ENCODE measurements around the gene RADIL.
"Not testable (repeated sequence)": the region's sequence is repeated elsewhere in the genome, so short reads cannot be mapped to it uniquely, and the experiment has no call there.

RADIL gene

DNA sequence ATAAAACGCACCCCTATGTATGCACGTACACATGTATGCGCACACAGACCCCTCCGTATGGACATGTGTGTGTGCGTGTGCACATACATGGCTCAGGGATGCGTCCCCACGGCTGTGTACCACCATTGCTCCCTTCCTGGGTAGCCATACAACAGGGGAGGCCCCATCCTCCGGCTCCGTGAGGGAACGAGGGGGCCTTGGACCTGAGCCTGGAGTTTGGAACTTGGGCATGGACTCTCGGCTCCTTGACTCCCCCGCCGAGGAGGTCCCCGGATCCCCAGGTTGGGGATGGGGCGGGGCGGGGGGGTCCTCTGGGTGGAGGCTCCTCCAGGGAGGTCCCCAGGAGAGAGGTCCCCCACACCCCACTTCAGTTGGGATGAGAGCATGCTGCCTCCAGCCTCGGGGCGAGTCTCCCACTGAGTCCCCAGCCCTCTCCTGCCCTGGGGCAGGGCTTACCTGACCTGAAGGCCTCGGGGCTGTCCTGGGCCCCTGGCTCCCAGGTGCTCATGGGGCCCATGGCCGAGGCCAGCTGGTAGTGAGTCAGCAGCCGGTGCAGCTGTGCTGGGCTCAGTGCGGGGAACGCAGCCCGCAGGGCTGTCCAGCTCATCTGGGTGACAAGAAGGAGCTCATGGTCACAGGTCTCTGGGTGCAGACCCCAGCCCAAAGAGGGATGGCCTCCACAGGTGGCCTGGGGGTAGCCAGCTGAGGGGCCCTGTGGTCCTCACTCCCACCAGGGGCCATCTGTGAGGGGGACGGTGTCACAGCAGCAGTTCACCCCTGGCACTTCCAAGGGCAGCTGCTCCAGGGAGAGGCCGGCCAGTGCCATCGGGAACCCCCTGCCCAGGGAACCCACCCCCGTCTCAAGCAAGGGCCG lies 78.2 kb downstream of the RADIL start:
- no peak for DNase-seq

DNA sequence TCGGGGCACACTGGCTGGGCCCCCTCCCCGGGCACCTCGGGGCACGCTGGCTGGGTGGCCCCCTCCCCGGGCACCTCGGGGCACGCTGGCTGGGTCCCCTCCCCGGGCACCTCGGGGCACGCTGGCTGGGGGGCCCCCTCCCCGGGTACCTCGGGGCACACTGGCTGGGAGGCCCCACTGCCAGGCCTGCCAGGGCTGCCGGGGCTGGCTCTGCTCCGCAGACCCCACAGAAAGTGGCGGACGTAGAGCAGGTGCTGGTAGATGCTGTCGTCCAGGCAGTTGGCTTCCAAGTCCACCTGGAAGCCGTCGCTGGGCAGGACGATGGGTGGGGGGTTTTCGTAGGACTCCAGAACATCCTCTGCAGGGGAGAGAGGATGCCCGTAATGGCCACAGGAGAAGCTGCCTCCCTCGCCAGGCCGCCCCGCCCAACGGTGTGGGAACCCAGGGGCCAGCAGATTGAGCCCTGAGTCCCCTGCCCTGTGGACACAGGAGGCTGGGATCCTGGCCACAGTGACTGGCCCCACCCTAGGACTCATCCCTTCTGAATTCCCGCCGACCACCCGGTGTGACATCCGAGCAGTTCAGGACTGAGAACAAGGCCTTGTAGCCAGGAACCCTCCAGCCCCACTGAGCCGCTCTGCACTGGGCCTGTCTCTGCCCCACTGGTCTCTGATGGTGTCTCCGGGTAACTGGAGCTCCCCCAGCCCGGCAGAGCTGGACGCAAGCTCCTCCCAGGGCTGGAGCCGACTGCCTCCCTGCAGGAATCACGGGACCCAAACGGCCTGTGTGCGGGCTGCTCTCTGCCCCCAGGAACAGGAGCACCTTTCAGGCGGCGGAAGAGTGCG lies 79.9 kb downstream of the RADIL start:
- DNase-seq: no peak

DNA sequence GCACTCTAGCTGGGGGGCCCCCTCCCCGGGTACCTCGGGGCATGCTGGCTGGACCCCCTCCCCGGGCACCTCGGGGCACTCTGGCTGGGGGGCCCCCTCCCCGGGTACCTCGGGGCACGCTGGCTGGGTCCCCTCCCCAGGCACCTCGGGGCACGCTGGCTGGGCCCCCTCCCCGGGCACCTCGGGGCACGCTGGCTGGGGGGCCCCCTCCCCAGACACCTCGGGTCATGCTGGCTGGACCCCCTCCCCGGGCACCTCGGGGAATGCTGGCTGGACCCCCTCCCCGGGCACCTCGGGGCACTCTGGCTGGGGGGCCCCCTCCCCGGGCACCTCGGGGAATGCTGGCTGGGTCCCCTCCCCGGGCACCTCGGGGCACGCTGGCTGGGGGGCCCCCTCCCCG lies 80.9 kb downstream of the RADIL start:
- not testable (repeated sequence) for DNase-seq

DNA sequence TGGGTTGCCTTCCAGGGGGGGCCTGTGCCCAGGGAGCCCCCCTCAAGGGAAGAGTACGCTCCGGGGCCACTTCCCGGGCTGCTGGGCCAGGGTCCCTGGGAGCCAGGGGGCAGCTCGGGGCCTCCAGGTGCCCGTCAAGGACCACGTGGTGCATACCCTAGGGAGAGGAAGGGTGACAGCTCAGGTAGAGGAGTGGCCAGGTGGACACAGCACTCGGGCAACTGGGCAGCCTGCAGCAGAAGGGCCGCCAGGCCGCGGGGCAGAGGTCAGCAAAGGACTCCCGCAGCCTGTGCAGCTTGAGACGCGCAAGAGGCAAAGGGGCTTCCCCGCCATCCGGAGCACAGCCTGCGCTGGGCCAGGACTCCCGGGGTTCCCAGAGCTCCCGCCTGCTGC lies 81.7 kb downstream of the RADIL start:
- no peak for DNase-seq

DNA sequence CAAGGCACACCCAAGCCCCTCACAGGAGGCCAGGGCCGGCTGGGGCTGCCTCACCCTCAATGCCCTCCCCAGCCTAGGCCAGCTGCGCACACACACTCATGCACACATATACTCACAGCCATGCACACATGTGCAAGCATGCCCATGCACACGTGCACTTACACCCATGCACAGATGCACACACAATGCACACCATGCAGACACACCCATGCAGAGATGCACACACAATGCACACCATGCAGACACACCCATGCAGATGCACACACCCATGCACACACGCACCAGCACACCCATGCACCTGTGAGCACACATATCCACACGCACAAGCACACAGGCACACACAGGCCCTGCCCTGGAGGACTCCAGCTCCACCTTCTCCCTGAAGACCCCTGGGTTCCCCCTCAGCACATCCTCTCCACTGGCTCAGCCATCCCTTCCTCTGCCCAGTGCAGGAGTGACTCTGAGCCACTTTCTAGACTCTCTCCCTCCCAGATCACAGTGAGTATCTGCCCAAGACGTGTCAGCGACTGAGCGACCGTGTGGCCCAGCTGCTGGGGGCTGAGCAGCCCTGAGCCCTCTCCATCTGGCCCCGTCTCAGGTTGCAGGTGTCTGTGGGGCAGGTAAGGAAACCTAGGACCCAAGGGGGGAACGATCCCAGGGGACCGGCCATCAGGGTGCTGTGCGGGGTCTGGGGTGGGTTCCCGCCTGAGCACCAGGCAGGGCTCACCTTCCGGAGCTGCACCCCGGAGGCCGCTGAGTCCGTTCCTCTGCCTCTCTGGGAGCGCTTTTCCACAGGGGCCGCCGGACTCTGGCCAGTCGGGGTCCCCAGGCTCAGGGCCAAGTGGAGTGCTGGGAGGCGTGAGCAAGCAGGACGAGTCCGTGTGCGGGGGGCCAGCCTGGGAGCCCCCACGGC lies 82.3 kb downstream of the RADIL start:
- DNase-seq: no peak

DNA sequence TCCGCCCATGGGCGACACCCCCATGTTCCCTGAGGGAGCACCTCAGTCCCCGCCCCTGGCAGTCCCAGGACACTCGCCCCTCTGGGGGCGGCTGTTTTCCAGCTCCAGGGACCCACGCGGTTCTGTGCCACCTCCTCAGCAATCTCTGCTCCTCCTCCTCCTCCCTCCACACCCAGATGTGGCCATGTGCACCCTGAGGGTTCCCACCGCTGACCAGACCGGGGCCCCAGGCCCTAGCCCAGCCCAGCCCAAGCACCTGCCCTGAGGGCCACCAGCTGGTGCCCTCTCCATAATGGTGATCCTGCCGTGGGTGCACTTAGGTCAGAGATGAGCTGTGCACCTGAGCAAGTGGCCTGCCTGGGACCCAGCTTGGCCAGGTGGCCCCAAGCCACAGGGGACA lies 83.0 kb downstream of the RADIL start:
- DNase-seq: no peak

DNA sequence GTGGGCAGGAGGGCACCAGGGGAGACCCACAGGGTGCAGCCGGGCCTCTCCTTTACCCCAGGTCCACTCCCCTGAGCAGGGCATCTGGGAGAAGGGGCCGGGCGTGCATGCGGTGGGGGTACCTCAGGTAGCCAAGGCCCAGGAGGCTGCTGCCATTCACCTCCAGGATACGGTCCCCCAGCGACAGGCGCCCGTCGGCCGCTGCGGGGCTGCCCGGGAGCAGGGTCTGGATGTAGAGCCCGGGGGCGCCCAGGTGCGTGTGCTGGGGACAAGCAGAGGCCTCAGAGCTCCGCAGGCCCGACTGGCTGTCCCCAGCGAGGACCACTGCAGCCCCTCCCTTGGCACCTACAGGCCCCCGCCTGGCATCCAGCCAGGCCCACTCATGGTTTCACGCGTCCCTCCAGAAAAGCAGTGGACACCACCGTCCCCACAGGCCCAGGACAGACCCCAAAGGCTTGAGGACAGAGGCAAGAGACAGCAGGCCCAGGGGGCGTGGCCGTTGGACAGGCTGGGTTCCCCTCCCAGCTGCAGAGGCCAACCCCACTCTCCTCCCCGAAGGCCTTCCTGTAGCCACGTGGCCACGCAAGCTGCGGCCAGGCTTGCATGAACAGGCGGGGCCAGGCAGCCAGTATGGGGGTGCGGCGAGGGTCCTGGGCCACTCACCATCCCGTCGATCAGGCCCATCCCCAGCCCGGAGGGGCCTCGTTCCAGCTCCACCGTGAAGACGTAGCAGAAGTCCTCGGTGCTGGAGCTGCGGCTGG lies 83.8 kb downstream of the RADIL start:
- no peak for DNase-seq

DNA sequence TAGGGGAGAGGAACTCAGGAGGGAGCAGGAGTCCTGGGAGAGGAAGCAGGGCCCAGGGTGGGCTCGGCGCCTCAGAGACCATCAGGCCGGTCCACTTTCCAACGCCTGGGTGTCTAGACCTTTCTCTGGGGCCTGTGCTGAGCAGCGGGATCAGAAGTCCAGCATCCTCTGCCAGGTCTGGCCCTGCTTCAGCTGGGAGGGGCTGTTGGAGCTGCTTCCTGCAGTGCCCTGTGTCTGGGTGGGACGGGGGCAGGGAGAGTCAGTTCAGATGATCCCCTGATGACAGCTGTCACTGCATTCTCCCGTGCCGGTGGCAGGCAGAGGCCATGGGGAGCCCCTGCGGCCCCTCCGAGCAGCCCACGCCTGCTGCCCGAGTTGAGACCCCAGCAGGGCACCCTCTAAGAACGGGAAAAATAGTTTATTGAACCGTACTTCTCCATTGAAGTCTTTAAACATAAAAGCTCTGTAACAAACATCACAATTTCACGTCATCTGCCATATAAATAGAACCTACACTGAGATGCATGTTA lies 84.7 kb downstream of the RADIL start:
- DNase-seq: no peak

DNA sequence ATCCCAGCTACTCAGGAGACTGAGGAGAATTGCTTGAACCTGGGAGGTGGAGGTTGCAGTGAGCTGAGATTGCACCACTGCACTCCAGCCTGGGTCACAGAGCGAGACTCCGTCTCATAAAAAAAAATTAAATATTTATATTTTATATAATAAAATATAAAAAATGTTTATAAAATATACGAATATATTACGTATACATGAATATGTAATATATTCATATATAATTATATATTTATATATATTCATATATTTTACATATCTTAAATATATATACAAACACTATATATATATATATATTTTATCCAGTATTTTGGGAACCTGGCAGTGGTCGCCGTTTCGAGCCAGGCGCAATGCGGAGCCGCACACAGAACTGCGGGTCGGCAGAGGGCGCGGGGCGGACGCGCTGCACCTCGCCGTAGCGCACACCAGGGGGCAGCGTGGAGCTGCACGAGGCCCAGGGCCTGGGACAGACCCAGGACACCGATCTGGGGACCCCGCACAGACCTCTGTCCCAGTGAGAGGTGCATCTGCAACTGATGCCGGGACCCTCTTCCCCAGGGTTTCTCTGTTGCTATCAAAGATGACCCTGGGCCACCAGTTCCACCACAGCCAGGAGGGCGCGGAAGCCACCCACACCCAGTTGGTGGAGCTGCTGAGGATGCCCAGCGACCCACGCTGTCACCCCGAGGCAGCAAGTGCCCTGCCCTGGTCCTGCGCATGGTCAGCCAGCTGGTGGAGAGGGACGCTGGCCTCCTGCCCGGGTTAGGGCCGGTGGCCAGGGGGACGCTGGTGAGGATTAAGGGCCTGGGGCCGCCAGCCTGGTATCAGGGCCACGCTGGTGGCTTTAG lies 85.4 kb downstream of the RADIL start:
- DNase-seq: peak; percentile 51

DNA sequence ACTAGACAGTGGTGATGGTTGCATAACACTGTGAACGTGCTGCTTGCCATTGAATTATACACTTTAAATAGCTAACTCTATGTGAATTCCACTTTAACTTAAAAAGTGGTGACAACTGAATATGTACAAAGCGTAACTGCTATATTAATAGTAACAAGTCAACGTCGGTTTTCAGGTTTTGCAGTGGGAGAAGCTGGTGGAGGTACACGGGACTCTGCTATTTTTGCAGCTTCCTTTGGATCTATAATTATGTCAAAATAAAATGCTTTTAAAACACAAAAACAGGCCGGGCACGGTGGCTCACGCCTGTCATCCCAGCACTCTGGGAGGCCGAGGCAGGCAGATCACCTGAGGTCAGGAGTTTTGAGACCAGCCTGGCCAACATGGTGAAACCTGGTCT lies 87.1 kb downstream of the RADIL start:
- DNase-seq: no peak

DNA sequence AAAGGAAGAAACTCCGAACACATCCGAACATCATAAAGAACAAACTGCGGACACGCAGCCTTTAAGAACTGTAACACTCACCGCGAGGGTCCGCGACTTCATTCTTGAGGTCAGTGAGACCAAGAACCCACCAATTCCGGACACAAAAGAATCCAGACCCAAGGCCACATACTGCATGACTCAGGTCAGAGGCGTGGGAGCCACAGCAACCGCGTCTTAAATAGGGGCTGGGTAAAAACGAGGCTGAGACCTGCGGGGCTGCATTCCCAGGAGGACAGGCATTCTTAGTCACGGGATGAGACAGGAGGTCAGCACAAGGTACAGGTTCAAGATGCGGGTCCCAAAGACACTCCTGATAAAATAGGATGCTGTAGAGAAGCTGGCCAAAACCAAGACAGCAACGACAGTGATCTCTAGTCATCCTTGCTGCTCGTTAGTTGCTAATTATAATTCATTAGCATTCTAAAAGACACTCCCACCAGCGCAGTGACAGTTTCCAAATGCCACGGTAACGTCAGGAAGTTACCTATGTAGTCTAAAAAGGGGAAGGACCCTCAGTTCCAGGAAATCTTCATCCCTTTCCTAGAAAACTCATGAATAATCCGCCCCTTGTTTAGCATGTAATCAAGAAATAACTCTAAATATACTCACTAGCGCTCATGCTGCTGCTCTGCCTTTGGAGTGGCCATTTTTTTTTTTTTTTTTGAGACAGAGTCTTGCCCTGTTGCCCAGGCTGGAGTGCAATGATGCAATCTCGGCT lies 88.7 kb downstream of the RADIL start:
- no peak for DNase-seq

DNA sequence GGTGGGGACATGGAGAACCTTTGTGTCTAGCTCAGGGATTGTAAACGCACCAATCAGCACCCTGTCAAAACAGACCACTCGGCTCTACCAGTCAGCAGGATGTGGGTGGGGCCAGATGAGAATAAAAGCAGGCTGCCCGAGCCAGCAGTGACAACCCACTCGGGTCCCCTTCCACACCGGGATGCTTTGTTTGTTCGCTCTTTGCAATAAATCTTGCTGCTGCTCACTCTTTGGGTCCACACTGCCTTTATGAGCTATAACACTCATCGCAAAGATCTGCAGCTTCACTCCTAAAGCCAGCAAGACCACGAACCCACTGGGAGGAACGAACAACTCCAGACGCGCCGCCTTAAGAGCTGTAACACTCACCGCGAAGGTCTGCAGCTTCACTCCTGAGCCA lies 89.3 kb downstream of the RADIL start:
- not testable (repeated sequence) for DNase-seq

DNA sequence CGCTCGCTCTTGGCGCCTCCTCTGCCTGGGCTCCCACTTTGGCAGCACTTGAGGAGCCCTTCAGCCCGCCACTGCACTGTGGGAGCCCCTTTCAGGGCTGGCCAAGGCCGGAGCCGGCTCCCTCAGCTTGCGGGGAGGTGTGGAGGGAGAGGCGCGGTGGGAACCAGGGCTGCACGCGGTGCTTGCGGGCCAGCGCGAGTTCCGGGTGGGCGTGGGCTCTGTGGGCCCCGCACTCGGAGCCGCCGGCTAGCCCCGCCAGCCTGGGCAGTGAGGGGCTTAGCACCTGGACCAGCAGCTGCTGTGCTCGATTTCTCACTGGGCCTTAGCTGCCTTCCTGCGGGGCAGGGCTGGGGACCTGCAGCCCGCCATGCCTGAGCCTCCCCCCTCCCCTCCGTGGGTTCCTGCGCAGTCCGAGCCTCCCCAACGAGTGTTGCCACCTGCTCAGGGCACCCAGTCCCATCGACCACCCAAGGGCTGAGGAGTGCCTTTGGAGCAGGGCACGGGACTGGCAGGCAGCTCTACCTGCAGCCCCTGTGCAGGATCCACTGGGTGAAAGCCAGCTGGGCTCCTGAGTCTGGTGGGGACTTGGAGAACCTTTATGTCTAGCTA lies 90.0 kb downstream of the RADIL start:
- not testable (repeated sequence) for DNase-seq

DNA sequence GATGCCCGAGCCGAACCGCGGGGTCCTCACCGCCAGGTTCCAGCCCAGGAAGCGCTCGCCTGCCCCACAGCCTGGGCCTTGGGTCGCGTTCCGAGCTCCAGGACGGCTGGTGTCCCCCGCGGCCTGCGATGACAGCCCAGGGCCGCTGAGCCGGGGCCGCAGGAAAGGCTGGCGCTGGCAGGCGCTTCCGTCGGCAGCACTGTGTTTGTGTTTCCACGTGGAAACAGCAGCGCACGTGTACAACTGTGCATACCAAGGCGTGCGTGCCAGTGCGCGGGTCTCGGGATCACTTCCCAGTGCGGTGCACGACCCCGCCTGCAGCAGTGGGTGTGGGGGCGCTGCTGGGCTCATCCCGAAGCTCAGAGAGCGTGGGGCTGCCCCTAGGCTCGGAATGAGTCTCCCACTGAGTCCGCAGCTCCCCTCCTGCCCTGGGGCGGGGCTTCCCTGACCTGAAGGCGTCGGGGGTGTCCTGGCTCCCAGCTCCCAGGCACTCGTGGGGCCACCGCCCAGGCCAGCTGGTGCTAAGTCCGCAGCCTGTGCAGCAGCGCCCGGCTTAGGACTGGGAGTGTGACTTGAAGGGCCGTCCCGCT lies 90.9 kb downstream of the RADIL start:
- DNase-seq: no peak

DNA sequence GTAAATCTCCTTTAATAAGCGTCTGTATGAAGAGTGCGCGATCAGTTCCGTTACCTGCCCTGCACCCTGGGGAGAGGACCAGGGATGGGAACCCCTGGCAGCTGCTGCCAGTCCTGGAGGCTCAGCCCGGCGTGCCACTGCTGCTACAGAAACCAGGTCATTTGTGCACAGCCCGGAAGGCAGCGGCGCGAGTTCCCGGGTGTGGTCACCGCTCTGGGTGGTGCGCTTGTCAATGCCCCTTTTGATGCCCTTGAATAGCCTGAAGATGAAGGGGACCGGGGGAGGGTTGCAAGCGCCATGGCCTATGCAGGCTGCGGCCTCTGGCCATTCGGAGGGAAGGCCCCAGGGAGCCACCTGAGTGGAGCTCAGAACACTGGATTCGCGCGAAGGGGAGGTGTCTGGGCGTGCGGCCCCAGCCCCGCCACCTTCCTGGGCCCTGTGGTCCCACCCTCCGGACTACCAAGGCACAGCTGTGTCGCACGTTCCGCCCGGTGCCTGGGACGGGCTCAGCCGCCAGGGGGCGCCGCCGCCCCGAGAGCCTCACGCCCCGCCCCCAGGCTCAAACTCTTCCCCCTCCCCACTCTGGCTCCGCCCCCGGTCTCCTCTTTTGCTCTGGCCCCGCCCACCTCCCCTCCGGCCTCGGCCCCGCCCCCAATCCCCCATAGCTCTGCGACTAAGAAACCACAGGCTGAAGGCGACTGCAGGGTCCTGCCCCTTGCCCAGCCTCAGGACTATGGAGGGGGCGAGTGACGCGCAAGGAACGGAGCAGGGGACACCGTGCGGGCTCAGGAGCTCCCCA lies 91.6 kb downstream of the RADIL start:
- peak; percentile 76 for DNase-seq

DNA sequence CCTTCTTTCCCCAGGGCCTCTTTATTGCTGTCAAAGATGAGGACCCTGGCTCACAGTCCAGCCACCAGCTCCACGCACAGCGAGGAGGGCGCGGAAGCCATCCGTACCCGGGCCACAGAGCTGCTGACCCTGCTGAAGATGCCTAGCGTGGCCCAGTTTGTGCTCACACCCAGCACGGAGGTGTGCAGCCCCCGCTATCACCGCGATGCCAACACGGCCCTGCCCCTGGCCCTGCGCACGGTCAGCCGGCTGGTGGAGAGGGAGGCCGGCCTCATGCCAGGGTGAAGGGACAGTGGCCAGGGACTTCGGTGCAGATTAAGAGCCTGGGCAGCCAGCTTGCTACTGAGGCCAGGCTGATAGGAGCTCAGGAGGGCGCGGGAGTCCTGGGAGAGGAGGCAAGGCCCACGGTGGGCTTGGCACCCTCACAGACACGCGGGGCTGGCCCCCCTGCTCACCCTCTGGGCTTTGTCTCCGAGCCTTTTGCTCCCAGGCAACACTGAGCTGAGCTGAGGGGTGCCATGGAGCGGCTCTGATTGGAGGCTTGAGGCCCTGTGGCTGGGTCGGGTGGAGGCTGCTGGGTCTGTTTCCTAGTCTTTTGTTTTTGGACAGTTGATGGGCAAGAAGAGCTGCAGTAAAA lies 92.3 kb downstream of the RADIL start:
- no peak for DNase-seq

DNA sequence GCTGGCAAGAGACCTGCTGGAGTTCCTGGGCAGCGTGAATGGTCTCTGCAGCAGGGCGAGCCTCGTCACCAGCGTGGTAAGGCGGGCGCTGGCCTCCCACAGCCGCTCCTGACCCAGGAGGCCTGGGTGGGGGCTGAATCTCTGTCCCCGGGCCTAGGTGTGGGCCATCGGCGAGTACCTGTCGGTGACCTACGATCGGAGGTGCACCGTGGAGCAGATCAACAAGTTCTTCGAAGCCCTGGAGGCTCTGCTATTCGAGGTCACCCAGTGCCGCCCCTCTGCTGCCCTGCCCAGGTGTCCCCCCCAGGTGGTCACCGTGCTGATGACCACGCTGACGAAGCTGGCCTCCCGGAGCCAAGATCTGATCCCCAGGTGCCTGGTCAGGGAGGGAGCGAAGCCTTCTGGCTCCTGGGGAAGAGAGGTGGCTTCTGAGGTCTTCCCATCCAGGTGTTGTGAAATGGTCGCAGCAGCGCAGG lies 93.0 kb downstream of the RADIL start:
- DNase-seq: no peak

DNA sequence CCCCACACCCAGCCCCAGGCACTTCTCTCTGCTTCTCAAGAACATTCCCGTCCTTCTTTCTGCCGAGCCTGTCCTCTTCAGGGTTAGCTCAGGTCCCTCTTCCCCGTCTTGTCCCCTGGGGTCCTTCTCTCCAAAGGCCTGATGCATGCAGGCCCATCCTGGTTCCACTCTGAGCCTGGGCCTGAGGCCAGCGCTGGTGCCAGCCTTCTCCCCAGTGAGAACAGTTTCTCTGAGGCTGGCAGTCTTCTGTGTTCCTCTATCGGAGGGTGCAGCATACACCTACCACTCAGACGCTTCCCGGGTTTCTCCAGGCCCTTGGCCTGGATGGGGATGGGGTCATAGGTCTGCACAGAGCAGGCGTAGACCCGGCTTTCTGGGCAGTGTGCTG lies 93.4 kb downstream of the RADIL start:
- no peak for DNase-seq

All from activated gamma-delta T cell treated with Interleukin-2 at 50 U/mL for 16 hours (primary cell).